Erythroblast (primary cell): ENCODE results near the gene ILDR2.

ENCODE experiments used
- GATA1 ChIP-seq: IDR thresholded peaks from 2 replicates; pipeline ENCODE4 v1.6.1; 2011; ENCODE audit warnings: low read depth, mild to moderate bottlenecking, control low read depth, low read length, moderate library complexity
- POLR2A ChIP-seq: IDR thresholded peaks from 2 replicates; pipeline ENCODE4 v1.6.1; 2011; ENCODE audit warnings: mild to moderate bottlenecking, low read length

DNA sequence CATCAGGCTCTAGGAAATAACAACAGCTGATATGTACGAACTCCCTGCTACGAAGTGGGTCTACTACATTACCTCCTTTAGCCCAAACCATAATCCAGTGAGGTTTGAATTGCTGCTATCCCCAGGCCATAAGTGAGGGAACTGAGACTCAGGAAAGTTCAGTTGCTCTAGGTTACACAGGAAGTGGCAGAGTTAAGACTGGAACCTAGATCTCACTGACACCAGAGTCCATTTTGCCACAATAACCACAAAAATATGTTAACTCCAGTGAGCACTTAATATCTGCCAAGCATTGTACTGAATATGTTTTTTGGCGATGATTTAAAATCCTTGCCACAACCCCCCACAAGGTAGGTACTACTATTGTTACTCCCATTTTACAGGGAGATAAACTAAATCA, 90.4 kb downstream of the ILDR2 start:
- no peak for TF ChIP-seq POLR2A
- TF ChIP-seq GATA1 = no peak
